VCaP (cell line): ENCODE measurements around the gene RNF150.

Experiments
- H3K27ac ChIP-seq: fragments of 450-650 bp; 2 replicates; pipeline ENCODE4 v1.5.1; 2017
- TF ChIP-seq, protein P1 (sequence below): fragments of 450-650 bp; conservative IDR thresholded peaks from 2 replicates; pipeline ENCODE4 v1.5.1; 2017; ENCODE audit warnings: mild to moderate bottlenecking, moderate library complexity

RNF150 gene

DNA sequence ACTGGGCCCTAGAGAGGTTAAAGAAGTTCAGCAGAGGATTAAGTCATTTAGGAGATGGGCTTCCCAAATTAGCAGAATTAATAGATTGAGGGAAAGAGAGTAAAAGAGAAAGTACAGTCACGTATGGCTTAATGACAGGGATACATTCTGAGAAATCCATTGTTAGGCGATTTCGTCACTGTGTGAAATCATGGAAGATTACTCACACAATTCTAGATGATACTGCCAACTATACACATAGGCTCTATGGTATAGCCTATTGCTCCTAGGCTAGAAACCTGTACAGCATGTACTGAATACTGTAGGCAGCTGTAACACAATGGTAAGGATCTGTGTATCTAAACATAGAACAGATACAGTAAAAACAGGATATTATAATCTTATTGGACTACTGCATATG lies 180.6 kb downstream of the RNF150 start:
- no peak overlapping the region for H3K27ac ChIP-seq
- TF ChIP-seq, protein P1, sequence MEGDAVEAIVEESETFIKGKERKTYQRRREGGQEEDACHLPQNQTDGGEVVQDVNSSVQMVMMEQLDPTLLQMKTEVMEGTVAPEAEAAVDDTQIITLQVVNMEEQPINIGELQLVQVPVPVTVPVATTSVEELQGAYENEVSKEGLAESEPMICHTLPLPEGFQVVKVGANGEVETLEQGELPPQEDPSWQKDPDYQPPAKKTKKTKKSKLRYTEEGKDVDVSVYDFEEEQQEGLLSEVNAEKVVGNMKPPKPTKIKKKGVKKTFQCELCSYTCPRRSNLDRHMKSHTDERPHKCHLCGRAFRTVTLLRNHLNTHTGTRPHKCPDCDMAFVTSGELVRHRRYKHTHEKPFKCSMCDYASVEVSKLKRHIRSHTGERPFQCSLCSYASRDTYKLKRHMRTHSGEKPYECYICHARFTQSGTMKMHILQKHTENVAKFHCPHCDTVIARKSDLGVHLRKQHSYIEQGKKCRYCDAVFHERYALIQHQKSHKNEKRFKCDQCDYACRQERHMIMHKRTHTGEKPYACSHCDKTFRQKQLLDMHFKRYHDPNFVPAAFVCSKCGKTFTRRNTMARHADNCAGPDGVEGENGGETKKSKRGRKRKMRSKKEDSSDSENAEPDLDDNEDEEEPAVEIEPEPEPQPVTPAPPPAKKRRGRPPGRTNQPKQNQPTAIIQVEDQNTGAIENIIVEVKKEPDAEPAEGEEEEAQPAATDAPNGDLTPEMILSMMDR: no peak

DNA sequence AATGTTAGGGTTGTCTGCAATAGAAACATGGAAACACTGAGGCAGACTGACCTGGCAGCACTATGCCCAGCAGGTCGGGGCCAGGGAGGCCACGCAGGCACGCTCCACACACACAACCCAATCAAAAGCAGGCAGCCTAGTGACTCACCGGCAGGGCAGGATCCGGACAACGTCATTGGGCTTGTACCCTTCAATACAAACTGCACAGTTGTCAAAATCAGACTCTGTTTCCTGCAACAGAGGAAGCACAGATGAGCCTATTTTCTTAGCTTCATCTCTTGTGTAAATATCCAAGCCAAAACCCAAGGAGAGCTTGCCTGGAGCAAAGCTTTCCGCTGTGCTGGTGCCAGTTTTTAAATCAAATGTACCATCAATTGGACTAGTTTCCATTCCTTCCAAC lies 185.8 kb downstream of the RNF150 start:
- TF ChIP-seq, protein P1: no peak

DNA sequence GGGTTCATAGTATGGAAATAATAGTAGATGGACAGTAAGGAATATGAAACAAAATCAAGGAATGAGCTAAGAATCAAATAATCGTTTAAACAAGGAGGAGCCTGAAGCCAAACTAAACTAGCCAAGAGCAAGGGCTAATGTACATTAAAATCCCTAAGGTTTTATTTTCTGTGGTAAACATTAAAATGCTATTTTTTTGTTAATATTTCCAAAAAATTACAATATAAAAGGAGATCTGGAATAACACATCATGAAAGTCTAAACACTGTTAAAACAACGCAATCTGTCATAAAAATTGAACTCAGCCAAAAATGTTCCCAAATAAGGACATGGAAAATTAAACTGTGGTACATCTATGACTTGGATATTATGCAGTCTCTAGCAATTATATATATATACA lies 188.2 kb downstream of the RNF150 start:
- no peak overlapping the region for H3K27ac ChIP-seq
- TF ChIP-seq, protein P1: no peak

More for the DNA sequence above, 185.8 kb downstream of the RNF150 start:
- H3K27ac ChIP-seq: no peak overlapping the region

DNA sequence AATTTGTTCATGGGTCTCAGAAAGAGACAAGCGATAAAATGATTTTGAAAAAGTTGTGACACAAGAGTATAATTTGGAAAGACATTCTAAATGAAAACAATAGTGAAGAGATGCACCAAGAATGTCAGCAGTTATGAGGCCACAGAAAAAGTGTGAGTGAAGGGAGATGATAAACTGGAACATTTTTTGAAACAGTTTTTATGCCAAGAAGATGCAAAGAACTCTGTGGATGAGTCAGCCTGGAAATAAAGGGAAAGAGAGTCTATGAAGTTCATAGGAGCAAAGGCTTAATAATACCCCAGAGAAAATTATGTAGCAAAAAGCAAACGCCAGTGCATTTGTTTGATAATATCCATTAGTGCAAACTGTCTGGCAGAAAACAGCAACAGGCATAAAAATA lies 188.7 kb downstream of the RNF150 start:
- no peak overlapping the region for H3K27ac ChIP-seq

DNA sequence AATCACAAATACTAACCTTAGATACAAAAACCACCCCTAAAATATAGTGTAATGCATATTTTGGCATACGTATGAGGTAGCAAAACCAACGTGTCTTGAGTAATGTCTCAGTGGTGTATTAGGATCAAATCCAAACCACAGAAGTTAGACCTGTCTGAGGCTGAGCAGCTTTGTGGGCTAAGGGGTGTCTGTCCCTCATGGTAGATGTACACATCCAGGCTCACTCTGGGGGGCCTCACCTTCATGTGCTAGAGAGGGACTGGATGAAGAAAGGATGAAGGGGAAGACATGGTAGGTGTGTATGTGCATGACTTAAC lies 189.1 kb downstream of the RNF150 start:
- H3K27ac ChIP-seq: no peak overlapping the region
- TF ChIP-seq, protein P1: no peak

More for the DNA sequence above, 188.7 kb downstream of the RNF150 start:
- TF ChIP-seq, protein P1: no peak

DNA sequence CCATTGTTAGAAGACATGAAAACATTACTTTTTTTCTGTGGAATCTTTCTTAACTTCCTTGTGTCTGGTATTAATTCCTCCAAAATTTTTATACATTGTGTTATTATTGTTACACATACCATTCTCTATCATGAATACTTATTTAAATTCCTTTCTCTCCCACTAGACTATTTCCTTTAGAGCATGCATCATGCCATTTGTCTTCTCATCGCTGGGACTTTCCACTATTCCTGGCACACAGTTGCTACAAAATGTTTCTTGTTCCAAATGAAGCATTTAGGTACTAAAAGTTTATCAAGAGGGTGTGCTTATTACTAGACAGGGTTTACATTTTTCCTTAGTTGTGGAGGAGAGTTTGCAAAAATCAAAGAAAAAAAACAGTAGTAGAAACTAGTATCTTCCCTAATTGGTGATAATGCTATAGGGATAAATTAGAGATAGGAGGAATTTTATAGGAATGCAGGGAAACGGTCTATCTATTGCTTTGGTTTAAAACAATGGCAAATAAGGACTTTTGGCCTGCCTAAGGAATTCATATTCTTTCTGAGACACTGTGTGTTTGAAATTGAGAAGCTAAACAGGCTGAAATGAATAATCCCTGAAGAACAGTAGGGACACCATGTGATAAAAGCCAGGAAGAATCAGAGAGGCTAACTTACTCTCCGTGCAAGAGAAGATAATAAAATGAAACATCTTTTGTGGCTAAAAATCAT lies 189.6 kb downstream of the RNF150 start:
- H3K27ac ChIP-seq: no peak overlapping the region
- TF ChIP-seq, protein P1: no peak

DNA sequence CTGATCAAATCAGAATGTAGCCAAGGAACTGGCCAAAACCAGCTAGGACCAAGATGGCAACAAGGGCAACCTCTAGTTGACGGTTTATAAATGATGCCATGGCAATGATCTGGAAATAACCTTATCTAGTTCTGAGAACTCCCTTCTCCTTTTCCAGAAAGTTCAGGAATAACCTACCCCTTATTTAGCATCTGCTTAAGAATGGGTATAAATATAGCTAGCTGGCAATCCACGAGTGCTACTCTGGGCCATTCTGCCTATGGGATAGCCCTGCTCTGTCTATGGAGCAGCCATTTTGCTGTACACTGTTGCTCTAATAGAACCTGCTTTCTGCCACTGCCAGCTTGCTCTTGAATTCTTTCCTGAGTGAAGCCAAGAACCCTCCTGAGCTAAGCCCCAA lies 192.7 kb downstream of the RNF150 start:
- TF ChIP-seq, protein P1: no peak
- no peak overlapping the region for H3K27ac ChIP-seq
